Left lung (tissue), 10 donors: ENCODE data around the gene RRP8. TPM values are rescaled to one million over a fixed set of nuclear protein-coding genes. Genes with fewer than 3 reads are reported as not detected.

Source experiments
- ATAC-seq: fragments of 200-7000 bp; cut with Tn5 transposase; one replicate; pipeline ENCODE4 v1.9.1; 2020; ENCODE audit warnings: moderate library complexity
- DNase-seq, 4 donors: peaks; one replicate each; pipeline ENCODE4 v3.0.0-alpha.2; 2013 to 2020
- H3K27ac ChIP-seq, 2 donors: fragments of 200-600 bp; sonication (generic) in 1 of 2; one replicate each; pipeline versions ENCODE4 v1.5.0 to v1.8.0; 2020 to 2021
- H3K27me3 ChIP-seq, 2 donors: fragments of 200-600 bp; sonication (generic) in 1 of 2; one replicate each; pipeline versions ENCODE4 v1.5.0 to v1.8.0; 2020 to 2021
- H3K36me3 ChIP-seq, 2 donors: fragments of 200-600 bp; sonication (generic) in 1 of 2; one replicate each; pipeline versions ENCODE4 v1.5.0 to v1.8.0; 2020 to 2021
- H3K4me1 ChIP-seq, 2 donors: fragments of 200-600 bp; one replicate each; pipeline ENCODE4 v1.8.0; 2021
- H3K4me3 ChIP-seq, 2 donors: fragments of 200-600 bp; sonication (generic) in 1 of 2; one replicate each; pipeline versions ENCODE4 v1.5.0 to v1.8.0; 2020 to 2021; ENCODE audit warnings: mild to moderate bottlenecking in 1 of 2
- H3K9me3 ChIP-seq, 2 donors: fragments of 200-600 bp; sonication (generic) in 1 of 2; one replicate each; pipeline versions ENCODE4 v1.5.0 to v1.8.0; 2020 to 2021
- intact Hi-C, 2 donors: fragments of 100-400 bp; cut with DNase I; formaldehyde crosslinking; loops; one replicate each; pipeline versions ENCODE4 v1.11.2 to v1.14.2; 2022
- polyA plus RNA-seq, 6 donors: library from polyadenylated mRNA; unstranded; fragments of 120-200 nt; gene quantifications; one replicate each; pipeline ENCODE4 v1.2.1, GENCODE V29; 2013; ENCODE audit not compliant: insufficient read length in 6 of 6
- total RNA-seq, 2 donors: library from RNA; stranded (reverse); fragmentation: NEBNext Ultra II Directional; extraction: Animal tissue kit (Norgen Biotek cat#: 25700); gene quantifications; one replicate each; pipeline ENCODE4 v1.2.1, GENCODE V29; 2021
- TF ChIP-seq, protein P1 (sequence below), 2 donors: fragments of 200-600 bp; sonication (generic) in 1 of 2; IDR thresholded peaks; one replicate each; pipeline versions ENCODE4 v1.5.0 to v1.8.0; 2021; ENCODE audit warnings: antibody characterized with exemption in 2 of 2
- donor health status: DM: no; HTN: yes; CAD: no.
- donor health status: DM: no; HTN: no; CAD: no.

The RRP8 gene
- total and polyA plus RNA-seq, 8 donors = 17.0 to 24.4 (median 20.4) TPM

DNA sequence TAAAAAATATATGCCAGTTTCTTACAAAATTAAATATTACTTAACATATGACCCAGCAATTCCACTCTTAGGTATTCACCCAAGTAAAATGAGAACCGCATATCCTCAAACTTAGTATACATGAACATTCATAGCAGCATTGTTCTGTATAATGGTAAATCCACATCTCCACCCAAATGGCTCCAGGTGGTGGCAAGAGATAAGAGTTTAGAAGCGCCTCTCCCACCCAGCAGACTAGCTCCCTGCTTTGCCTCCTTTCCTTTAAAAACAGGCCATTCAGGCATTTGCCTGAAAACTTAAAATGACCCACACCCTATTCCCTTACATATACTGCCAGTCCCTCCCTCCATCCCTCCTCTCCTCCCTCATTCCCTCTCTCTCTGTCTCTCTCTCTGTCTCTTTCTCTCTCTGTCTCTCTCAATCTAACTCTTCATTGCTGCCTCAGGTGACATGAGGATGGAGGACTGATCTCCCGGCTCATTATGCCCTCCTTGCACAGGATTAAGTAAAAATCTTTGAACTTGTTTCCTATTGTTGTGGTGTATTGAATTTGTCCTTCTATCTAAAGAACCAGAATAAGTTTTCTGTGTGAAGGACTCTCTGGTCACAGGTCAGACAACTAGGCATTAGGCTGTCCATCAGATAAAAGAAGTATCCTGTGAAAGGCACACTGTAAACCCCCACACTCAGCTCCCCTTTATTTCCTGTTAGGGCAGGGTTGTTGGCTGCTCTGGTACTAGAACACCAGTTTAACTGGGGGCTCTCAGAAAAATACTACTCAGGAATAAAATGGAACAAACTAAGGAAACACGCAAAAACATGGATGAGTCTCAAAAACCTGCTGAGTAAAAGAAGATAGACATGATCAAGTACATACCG lies 48.3 kb downstream of the RRP8 start:
- Histone ChIP-seq H3K4me3 (no peak overlapping the region), H3K36me3 (no peaks in the 10 kb centered on the region), H3K9me3 (no peaks in the 10 kb centered on the region), H3K27ac (no peak overlapping the region), H3K4me1 (no peaks in the 10 kb centered on the region), H3K27me3 (no peaks in the 10 kb centered on the region)
- TF ChIP-seq, protein P1, sequence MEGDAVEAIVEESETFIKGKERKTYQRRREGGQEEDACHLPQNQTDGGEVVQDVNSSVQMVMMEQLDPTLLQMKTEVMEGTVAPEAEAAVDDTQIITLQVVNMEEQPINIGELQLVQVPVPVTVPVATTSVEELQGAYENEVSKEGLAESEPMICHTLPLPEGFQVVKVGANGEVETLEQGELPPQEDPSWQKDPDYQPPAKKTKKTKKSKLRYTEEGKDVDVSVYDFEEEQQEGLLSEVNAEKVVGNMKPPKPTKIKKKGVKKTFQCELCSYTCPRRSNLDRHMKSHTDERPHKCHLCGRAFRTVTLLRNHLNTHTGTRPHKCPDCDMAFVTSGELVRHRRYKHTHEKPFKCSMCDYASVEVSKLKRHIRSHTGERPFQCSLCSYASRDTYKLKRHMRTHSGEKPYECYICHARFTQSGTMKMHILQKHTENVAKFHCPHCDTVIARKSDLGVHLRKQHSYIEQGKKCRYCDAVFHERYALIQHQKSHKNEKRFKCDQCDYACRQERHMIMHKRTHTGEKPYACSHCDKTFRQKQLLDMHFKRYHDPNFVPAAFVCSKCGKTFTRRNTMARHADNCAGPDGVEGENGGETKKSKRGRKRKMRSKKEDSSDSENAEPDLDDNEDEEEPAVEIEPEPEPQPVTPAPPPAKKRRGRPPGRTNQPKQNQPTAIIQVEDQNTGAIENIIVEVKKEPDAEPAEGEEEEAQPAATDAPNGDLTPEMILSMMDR (IDR thresholded peaks at IDR 0.05) = no peak
- intact Hi-C loops = no loop called here
- ATAC-seq (no peak), DNase-seq (no peak)

DNA sequence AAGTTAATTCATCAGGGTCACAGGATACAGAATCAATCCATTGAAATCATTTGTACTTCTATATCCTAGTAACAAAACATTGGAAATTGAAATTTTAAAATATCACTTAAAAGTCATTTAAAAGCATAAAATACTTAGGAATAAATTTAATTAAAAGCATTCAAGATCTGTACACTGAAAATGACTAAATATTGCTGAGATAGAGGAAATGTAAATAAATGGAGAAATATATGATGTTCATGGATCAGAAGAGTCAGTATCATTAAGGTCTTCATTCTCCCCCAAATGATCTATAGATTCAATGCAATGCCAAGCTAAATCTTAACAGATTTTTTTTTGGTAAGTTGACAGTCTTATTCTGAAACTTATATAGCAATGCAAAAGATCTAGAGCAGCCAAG lies 49.8 kb downstream of the RRP8 start:
- Histone ChIP-seq H3K36me3 (no peaks in the 10 kb centered on the region), H3K4me1 (no peaks in the 10 kb centered on the region), H3K27ac (no peak overlapping the region), H3K27me3 (no peaks in the 10 kb centered on the region), H3K9me3 (no peaks in the 10 kb centered on the region), H3K4me3 (no peak overlapping the region)
- TF ChIP-seq, protein P1 (IDR thresholded peaks at IDR 0.05) = no peak
- intact Hi-C loops = no loop called here
- DNase-seq (no peak), ATAC-seq (no peak)

DNA sequence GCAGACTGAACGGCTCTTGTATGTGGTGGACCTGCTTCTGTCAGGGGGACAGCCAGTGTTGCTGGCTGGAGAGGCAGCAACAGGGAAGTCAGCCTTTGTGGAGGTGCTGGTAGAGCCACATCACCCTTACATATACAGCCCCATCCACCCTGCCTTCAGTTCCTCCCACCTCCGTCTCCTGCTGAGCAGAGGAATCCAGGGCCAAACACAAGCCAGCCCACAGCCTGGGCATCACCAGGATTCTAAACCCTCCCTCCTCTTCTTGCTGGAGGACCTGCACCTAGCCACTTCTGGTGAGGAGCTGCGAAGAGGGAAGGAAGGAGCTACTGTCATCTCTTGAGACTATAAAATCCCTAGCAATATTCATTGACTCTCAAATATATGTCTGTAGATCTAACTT lies 54.8 kb downstream of the RRP8 start:
- H3K4me1 ChIP-seq = no peaks in the 10 kb centered on the region
- H3K27ac ChIP-seq = no peak overlapping the region
- intact Hi-C loops = no loop called here
- no peaks in the 10 kb centered on the region for H3K27me3 ChIP-seq
- DNase-seq (no peak), ATAC-seq (no peak)
- no peaks in the 10 kb centered on the region for H3K9me3 ChIP-seq
- no peak overlapping the region for H3K4me3 ChIP-seq
- TF ChIP-seq, protein P1 (IDR thresholded peaks at IDR 0.05) = no peak
- peaks cover 0 to 35% of the 10 kb centered on the region in 2 donors for H3K36me3 ChIP-seq

DNA sequence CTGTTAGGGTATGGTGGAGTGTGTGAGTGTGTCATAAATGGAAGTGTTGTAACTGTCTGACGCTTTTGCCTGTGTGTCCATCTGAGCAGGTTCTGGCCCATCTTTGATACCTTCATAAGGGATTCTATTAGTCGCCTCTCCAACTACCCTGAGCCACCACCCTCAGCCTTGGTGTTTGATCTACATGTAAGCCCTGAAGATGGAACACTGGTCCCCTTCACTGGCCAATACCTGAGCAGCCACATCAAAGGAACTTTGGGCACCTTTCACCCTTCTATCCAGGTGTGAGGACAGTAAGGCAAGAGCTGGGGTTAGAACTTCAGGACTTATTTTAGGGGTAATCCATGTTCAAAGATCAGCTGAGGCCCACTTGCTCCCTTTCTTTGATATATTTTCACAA lies 55.3 kb downstream of the RRP8 start:
- H3K4me1 ChIP-seq = no peaks in the 10 kb centered on the region
- H3K27ac ChIP-seq = no peak overlapping the region
- DNase-seq (no peak), ATAC-seq (no peak)
- no peaks in the 10 kb centered on the region for H3K9me3 ChIP-seq
- no peak overlapping the region for H3K4me3 ChIP-seq
- peaks cover 0 to 35% of the 10 kb centered on the region in 2 donors for H3K36me3 ChIP-seq
- H3K27me3 ChIP-seq = no peaks in the 10 kb centered on the region
- TF ChIP-seq, protein P1 (IDR thresholded peaks at IDR 0.05) = no peak
- intact Hi-C loops = no loop called here

DNA sequence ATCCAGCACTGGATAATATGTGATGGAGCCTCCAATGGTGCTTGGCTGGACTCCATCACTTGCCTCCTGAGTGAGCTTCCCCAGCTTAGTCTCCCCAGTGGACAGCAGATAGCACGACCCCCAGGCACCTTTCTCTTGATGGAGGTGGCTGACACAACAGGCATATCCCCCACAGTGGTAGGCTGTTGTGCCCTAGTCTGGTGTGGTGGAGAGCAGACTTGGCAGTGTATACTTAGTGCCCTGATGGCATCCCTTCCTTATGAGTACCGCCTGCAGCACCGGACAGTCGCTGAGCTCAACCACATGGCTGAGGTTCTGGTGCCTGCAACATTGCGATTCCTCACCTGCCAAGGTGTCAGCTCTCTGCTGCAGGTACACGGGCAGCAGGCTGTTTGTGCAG lies 56.2 kb downstream of the RRP8 start:
- DNase-seq (no peak), ATAC-seq (no peak)
- no peaks in the 10 kb centered on the region for H3K4me1 ChIP-seq
- TF ChIP-seq, protein P1 (IDR thresholded peaks at IDR 0.05) = no peak
- H3K27me3 ChIP-seq = no peaks in the 10 kb centered on the region
- no peak overlapping the region for H3K27ac ChIP-seq
- no peaks in the 10 kb centered on the region for H3K9me3 ChIP-seq
- no peak overlapping the region for H3K4me3 ChIP-seq
- intact Hi-C loops = no loop called here
- peaks cover 0 to 35% of the 10 kb centered on the region in 2 donors for H3K36me3 ChIP-seq
